Measurements from ENCODE around the gene DACH1.
"Not testable (repeated sequence)": the region's sequence is repeated elsewhere in the genome, so short reads cannot be mapped to it uniquely, and the experiment has no call there.

The DACH1 gene

GRCh38 chr13:71828117-71828516, 38.9 kb downstream of the DACH1 start:
- no peak for DNase-seq

DNA sequence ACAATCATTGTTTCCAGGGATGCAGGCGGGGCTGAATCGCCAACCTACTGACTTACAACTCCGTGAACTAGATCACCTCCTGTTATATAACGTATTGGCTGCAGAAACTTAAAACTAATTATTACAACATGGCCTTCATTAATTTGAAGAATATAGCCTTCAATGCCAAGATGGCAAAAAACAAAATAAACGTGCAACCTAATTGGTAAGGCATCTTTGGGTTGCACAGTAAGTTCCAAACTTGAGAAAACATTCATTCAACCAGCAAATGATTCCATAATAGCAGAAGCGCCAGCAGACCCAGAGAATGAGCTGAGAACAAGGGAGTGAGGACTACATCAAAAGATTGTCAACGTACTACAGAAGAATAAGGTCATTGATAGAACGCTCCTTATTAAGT, 39.8 kb downstream of the DACH1 start:
- DNase-seq = no peak

DNA sequence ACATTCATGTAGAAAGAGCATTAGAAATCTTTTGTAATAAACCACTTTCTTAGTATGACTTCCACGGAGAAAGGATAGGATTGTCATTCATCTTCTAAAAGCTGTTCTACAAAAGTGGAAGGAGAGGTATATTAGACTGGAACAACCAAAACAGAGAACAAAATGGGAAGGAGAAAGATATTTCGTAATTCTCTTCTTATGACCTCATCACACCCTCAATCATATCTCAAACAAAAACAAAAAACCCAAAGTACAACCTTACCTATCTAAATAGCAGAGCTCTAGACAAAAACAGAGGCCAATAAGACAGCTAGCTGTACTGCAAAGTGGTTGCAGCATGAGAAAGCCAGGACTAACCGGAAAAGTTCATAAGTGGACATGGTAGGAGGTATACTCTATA, 46.3 kb downstream of the DACH1 start:
- no peak for DNase-seq

- DNase-seq = no peak
Measured at GRCh38 chr13:71817335-71817734, 49.7 kb downstream of the DACH1 start.

GRCh38 chr13:71814806-71815360, 52.1 kb downstream of the DACH1 start:
- DNase-seq = no peak

DNA sequence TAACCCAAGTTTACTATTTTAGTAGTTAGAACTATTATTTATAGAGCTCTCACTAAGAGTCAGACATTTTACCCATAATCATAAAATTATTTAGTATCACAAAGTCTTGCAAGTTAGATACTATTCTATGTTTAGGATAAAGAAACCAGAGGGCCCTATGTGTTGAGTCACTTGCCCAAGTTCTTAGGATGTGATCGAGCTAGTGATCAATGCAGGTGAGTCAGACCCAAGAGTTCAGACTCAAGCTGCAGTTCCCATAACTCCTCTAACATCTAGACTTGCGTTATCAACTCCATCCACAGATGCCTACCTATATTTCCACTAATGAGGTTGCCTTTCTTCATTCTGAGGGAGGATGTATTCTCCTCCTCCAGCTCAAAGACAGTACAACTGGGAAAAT, 53.8 kb downstream of the DACH1 start:
- DNase-seq = no peak

DNA sequence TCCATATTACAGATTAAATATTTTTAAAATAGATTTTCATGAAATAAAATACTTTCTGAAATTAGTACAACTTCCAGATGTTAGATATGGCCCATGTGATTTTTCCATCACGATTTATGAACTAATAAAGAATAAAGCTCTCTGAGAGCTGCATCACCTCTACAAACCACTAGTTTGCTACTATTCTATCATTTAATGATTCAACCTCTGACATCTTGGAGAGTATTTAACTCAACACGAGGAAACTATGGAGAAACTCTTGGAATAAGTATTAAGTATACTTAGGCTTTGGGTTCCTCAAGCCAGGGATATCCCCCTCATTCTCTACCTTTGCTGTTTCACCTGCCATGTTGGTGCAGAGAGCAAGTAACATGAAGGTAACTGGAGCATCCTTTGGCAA, 55.7 kb downstream of the DACH1 start:
- no peak for DNase-seq

DNA sequence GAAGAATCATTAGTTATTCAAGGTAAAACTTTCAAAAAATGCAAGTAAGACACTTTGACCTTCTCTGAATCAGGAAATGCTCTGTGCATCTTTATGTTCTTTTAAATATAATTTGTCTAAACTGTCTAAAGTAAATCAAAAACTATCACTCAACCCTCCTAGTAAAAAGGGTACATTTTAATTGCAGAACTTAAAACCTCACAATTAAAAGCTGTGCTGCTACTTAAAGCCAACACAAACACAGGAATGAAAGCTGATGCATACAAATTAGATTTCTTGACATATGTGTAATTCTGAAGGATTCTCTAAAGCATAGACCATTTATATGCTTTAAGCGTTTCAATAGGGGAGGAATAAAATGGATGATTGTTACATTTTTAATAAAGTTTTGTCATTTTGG, 58.3 kb downstream of the DACH1 start:
- DNase-seq = no peak

GRCh38 chr13:71806886-71807285, 60.1 kb downstream of the DACH1 start:
- no peak for DNase-seq

DNA sequence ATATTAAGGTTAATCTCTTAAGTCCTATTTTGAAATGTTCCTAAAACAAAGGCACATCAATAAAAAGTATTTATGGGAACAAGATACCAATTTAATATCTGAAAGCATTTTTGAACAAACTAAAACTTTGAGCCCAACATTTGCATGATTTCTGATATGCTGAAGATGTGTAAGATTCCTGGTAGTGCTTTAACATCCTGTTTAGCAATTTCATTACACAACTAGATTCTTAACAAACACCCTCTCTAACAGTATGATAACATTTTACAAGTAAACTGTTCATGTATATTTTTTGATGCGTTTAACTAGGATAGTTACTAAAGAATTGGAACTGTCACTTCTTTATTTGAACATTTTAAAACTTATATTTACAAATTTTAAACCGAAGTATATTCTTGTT, 63.9 kb downstream of the DACH1 start:
- no peak for DNase-seq

GRCh38 chr13:71801781-71802180, 65.2 kb downstream of the DACH1 start:
- DNase-seq = no peak

DNA sequence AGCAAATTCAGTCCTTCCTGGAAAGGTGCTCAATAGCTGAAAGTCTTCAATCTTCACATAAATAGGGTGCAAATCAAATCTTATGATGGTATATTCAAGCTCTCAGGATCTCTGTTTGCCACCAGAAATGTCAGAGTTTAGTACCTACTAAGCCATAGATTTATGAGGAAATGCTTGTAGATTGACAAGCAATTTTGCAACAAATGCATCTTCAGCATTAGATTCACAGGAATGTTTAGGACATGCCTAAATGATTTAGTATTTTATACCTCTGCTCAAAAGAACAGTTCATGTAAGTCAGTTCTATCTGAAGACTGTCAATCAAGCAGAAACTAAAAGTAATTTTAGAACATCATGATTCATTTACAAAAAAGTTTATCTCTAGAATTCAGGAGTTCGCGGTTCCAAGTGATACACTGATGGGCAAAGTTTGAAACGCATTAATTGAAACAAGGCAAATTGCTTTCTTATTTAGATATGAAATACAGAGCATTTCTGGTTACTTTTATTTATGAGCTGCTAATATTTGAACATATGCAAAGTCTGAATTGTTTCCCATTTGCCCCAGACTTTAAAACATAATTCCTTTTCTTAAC, 65.7 kb downstream of the DACH1 start:
- DNase-seq = no peak

DNA sequence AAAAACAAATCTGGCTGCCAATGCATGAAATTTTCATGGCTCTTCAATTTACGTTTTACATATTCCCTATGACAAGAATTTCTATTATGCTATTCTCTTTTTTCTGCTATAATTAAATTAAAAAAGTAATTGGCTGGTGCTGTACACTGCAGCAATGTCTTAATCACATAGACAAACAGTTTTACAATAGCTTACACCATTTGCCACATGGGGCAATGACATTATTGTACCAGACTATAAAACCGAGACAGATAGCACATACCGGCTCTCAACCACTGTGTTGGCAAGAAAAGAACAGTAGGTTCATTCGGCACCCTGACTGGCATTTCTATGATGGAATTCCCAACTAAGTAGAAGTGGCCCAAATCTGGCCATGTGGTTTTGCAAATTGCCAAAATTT, 67.7 kb downstream of the DACH1 start:
- no peak for DNase-seq

DNA sequence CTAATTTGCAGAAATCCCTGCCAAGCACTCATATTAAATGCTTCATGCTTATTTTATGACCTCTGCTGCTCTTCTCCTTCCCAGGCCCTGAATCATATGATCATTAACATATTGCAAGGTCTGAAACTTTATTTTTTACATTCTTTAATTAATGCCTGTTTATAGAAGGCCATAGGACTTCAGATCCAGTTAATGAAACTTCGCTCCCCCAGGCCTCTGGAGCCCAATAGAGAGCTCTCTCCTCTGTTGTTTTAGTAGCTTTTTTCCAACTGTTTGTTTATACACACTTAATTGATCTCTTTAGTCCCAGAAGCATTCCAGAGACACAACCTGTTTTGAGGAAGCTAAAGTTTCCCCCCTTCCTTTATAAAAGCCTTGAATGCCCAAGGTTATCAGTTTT, 68.3 kb downstream of the DACH1 start:
- no peak for DNase-seq

- DNase-seq = no peak
Measured at GRCh38 chr13:71797517-71797916, 69.5 kb downstream of the DACH1 start.

DNA sequence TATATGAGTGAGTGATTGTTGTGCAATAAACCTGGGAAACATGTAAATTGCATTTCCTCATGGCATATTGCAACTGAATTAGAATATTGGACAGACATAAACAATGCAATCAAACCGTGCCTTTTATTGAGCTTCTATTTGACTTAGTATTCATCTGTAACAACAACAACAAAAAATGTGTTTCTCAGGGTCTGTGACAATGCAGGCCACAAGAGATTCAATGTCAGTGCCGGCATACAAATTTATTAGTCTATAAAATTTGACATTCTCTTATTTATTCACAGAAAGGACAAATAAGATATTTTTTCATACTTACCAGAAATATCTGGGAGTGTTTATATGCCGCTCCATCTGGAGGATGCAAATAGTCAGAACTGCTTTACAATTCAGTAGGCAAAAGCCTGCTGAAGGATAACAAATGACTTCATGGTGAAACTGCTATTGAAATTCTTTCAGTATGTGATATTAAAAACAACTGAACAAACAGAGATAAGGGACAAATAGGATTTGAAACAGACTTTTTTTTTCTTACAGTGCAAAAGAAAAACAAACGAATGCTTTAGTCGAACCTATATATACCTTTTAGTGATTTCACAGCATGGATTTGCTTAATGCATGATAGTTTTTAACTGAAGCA, 77.2 kb downstream of the DACH1 start:
- DNase-seq = no peak

GRCh38 chr13:71789037-71789436, 78.0 kb downstream of the DACH1 start:
- no peak for DNase-seq

DNA sequence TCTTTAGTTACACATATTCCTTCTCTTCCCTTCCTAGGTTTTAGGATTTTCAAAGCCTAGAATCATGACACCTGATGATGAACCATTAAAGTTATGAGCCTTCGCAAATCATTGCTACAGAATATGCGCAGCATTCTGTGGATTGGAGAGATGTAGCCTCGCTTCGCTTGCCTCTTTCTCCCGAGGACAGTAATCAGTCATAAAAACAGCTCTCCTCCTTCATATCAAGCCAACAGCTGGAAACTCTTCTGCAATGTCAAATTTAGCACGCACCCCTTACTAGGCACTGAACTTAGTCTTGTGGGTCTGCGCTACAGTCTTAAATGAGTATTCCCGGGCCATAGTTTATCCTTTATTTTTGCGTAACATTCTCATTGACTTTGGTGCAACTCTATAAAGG, 79.6 kb downstream of the DACH1 start:
- DNase-seq = no peak

- no peak for DNase-seq
Measured at GRCh38 chr13:71786875-71787274, 80.1 kb downstream of the DACH1 start.

DNA sequence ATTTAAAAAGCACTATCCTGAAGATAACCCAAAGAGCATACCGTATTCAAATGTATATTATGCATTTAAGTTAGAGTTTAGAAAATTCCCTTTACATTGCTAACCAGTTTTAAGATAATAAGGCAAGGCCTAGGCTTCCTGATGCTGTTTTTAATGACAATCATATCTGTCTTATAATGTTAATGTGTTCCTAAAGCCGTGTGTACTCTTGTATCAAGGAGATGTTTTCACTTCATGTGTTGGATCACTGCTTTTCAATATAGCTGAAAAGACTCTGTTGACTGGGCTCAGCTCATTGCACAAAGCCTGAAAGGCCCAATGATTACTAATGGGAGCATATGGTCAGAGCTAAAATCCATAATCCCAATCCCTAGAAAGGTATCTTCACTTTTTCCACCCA, 81.6 kb downstream of the DACH1 start:
- no peak for DNase-seq

- DNase-seq = no peak
Measured at GRCh38 chr13:71780546-71780945, 86.5 kb downstream of the DACH1 start.

GRCh38 chr13:71778998-71779397, 88.0 kb downstream of the DACH1 start:
- not testable (repeated sequence) for DNase-seq

DNA sequence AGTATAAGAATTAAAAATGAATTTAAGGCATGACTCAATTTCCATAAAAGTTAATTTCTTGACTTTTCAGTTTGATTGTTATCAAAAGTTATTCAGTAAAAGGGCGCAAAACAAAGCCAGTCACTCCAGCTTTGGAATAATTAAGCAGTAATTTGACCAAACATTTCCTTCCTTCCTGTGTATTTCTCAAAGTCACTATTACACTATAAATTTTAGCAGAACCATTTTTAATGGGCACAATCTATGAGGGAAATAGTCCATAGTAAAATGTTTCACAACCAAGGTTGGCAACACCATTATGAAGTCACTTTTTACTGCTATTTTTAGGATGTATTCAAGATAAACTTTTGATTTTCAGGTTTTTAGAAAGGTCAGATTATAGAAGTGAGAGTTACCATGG, 91.0 kb downstream of the DACH1 start:
- DNase-seq = no peak

DNA sequence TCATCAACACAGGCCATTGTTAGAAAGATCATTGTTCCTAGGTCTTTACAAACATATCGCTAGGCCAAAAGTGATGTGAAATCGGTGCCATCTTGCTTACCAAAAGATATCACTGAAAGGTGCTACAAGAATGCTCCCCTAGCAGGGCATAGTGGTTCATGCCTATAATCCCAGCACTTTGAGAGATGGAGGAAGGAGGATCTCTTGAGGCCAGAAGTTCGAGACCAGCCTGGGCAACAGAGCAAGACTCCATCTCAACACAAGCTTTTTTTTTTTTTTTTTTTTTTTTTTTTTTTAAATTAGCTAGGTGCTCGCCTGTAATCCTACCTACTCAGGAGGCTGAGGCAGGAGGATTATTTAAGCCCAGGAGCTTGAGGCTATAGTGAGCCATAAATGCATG, 92.1 kb downstream of the DACH1 start:
- DNase-seq = no peak

DNA sequence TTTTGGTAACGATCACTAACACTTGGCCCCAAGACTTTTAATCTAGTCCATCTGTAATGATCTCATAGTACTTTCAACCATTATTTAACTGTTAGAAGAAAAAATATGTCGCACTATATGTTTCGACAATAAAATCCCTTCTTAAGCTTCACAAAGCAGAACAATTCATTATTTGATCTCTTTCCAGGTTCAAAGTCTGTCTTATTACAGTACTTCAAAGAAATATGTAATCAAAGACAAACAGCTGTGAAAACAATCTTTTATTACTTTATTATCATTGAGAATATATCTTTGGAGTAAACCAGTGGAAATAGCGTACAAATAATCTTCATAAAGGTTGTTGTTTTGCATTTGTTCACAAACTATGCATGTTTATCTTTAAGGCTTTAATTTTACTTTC, 93.5 kb downstream of the DACH1 start:
- no peak for DNase-seq
